GM12875 (cell line): Measurements from ENCODE around the gene C2orf49.

Source experiments
- H3K4me3 ChIP-seq: one replicate; pipeline ENCODE4 v1.5.1; 2011; ENCODE audit warnings: low read depth, low read length, control low read depth
- TF ChIP-seq, protein P1 (sequence below): IDR thresholded peaks from 2 replicates; pipeline ENCODE4 v1.5.1; 2011; ENCODE audit warnings: low read depth, mild to moderate bottlenecking, control low read depth, inconsistent platforms, low read length, moderate library complexity, borderline replicate concordance; ENCODE audit not compliant: insufficient read depth

Gene C2orf49

DNA sequence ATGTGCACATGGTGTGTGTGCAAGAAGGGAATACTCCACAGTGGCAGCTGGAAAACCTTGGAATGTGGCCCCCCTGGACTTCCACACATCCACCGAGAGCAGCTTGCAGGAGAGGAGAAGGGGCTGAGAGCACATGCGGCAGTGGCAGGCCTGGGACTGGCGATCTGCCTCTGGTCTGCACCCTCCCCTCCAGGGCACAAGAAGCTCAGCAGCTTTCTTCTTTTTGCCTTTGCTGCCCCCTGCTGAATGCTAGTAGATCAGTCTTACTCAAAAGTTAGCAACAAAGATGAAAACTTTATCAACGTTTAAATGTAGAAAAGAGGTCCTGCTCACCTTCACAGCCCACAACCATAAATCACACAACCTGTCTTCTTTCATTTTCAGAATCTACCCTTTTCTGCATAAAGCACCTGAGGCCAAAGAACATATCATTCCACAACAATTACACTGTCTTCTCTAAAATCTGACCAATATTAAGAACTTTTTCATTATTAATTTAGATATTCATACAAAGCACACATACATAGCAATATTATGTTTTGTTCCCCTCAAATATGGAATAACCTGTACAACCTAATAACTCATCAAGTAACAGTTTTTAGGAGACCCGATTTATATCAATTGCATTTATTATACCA lies 42.4 kb upstream of the C2orf49 start:
- TF ChIP-seq, protein P1, sequence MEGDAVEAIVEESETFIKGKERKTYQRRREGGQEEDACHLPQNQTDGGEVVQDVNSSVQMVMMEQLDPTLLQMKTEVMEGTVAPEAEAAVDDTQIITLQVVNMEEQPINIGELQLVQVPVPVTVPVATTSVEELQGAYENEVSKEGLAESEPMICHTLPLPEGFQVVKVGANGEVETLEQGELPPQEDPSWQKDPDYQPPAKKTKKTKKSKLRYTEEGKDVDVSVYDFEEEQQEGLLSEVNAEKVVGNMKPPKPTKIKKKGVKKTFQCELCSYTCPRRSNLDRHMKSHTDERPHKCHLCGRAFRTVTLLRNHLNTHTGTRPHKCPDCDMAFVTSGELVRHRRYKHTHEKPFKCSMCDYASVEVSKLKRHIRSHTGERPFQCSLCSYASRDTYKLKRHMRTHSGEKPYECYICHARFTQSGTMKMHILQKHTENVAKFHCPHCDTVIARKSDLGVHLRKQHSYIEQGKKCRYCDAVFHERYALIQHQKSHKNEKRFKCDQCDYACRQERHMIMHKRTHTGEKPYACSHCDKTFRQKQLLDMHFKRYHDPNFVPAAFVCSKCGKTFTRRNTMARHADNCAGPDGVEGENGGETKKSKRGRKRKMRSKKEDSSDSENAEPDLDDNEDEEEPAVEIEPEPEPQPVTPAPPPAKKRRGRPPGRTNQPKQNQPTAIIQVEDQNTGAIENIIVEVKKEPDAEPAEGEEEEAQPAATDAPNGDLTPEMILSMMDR: peak; percentile 62
- H3K4me3 ChIP-seq: no peak overlapping the region

DNA sequence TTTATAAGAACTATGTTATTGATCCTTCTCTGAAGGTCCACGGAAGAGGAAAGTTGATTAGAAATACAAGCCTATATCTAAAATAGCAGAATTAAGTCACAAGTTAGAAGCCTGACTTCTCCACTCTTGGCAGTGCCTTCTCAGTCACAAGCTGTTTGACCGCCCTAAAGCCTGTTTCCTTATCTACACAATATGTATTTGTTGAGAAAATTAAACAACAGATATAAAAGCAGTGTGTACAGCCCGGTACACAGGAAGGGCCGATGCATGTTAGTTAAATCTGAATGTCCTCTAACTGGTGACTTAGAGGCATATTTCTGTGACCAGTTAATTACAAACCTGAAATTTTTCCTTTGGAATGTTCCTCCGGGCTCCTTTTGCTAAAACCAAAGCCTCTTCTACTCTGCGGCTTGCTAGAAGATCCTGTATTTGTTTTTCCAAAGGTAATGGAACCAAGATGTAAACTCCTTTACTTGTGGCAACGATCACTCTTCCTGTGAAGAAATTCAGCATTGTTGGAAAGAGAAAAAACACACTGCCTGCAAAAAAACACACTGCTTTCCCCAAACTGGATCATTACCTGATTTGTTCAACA lies 41.2 kb upstream of the C2orf49 start:
- no peak overlapping the region for H3K4me3 ChIP-seq
- TF ChIP-seq, protein P1: no peak

DNA sequence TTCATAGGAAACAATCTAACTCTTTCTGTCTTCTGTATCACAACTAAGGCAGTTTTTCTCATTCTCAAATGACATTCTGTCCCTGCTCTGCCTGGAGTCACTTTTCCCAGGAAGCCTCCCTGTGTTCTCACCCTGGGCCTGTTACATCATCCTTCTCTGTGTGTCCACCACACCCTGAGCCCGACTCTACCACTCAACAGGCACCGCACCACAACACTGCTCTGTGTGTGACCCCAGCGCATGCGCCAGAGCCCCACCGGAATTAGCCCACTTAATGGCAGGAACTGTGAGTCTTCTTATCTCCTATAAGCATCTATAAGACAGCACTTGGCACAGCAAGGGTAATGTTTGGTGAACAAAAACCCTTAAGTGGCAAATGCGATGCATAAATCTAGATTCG lies 40.1 kb upstream of the C2orf49 start:
- H3K4me3 ChIP-seq: no peak overlapping the region
- TF ChIP-seq, protein P1: no peak

DNA sequence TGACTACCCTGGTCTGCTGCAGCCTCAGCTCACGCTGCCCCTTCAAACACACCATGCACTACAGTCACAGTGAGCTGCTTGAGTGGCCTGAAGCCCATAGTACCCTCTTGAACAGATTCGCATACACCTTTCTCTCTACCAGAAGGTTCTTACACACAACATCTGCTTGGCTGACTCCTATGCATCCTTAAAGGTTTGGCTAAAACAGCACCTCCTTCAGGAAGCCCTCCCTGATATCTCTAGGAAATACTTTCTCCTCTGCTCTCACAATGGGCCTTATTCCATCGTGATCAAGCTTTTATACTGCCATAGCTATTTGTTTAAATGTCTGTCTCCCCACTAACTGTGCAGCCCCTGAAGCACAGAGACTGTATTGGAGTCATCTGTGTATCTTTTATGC lies 39.3 kb upstream of the C2orf49 start:
- H3K4me3 ChIP-seq: no peak overlapping the region
- TF ChIP-seq, protein P1: no peak

DNA sequence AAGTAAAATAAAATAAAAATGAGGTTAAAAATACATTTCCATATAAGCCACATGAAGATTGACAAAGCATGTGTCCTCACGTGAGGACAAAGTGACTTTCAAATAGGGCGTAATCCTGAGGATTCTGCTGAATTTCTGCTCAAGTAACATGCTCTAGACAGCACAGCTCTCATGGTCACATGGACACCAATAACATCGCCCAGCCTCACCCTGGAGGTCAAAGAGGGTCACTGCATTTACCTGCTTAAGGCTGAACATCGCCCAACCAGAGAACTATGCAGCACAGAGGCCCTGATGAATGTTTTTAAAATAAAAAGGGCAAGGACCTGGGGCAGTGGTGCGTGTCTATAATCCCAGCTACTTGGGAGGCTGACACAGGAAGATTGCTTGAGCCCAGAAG lies 38.0 kb upstream of the C2orf49 start:
- no peak overlapping the region for H3K4me3 ChIP-seq
- TF ChIP-seq, protein P1: 0 out of 2 replicates have a peak, but pooled peaks have one; percentile 39

DNA sequence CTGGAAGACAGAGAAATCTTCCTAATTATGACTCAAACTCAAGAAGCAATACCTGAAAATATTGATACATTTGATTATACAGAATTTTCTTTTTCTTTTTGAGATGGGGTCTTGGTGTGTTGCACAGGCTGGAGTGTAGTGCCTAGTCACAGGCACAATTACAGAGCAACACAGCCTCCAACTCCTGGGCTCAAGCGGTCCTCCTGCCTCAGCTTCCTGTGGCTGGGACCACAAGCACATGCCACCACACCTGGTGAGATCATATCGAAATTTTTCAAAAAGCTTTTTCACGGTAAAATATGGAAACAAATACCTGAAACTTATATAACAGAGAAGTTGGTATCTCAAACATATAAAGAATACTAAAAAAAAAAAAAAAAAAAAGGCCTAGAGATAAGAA lies 35.7 kb upstream of the C2orf49 start:
- H3K4me3 ChIP-seq: no peak overlapping the region
- TF ChIP-seq, protein P1: no peak

DNA sequence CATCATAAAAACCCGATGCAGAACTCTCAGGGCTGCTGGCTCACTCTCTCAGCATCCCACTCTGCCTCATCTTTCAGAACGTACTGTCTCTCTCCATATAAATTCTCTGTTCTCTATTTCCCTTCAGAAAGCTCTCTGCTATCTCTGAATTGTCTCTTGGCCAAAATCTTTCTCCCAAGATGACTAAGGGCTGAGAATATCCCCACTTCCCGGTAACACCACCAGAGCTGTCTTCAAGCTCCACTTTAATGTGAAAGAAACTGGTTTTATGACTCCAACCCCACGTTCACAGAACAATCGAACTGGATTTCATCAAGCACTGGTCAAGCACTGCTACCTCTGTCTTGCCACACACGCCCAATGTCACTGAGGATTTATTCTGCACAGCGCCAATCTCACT lies 30.2 kb upstream of the C2orf49 start:
- TF ChIP-seq, protein P1: no peak

More for the DNA sequence above, 30.2 kb upstream of the C2orf49 start:
- no peak overlapping the region for H3K4me3 ChIP-seq
